HG03045 (cell line): ENCODE measurements around the gene NHLRC4.

Experiments used
- ATAC-seq: cut with Tn5 transposase; IDR thresholded peaks from one replicate; pipeline ENCODE4 v1.9.1; 2021; ENCODE audit warnings: mild to moderate bottlenecking, moderate library complexity; ENCODE audit not compliant: unreplicated experiment

Gene NHLRC4

GRCh38 chr16:552171-552570 is 14.6 kb upstream of the NHLRC4 start:
- ATAC-seq = no peak

DNA sequence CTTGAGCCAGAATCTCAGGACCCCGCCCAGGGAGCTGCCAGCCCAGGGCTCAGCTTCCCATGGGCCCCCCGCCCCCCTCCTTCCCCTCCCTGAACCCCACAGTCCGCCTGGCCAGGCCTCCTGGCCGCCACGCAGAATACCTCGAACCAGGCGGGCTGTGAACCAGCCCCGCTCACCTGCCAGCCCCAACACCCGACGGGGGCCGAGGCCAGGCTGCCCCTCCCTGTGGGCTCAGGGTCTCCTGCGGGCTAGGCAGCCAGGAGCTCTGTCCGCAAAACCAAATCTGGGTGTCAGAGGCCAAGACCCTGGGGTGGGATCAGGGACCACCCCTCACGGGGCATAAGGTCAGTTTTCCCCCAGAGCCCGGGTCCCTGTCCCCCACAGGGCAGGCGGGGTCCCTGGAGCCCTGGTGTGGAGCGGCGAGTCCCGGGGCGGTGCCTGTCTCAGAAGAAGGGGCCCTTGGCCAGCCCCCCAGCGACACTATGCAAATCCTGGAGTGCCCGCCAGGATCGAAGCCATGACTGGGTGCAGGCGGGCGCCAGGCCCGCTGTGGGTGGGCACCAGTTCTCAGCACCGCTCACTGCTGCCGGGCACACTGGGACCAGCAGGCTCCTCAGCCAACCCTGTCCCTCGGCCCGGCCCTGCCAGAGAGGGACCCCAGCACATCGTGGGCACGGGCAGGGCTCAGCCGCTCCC is 13.1 kb upstream of the NHLRC4 start:
- ATAC-seq = no peak

DNA sequence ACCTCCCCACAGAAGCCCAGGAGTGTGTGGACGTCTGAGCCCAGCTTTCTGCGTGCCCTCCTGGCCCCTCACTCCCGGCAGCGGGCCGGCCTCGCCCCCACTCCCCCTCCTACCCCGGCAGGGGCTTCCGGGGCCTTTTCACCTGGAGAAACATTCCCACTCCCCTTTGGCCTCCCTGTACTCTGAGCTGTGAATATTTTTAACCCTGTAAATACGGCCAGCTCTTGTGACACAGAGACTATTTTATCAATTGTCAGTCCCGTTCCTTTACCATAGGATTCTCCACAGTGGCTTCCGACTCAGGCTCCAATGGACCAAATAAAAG is 12.5 kb upstream of the NHLRC4 start:
- no peak for ATAC-seq

DNA sequence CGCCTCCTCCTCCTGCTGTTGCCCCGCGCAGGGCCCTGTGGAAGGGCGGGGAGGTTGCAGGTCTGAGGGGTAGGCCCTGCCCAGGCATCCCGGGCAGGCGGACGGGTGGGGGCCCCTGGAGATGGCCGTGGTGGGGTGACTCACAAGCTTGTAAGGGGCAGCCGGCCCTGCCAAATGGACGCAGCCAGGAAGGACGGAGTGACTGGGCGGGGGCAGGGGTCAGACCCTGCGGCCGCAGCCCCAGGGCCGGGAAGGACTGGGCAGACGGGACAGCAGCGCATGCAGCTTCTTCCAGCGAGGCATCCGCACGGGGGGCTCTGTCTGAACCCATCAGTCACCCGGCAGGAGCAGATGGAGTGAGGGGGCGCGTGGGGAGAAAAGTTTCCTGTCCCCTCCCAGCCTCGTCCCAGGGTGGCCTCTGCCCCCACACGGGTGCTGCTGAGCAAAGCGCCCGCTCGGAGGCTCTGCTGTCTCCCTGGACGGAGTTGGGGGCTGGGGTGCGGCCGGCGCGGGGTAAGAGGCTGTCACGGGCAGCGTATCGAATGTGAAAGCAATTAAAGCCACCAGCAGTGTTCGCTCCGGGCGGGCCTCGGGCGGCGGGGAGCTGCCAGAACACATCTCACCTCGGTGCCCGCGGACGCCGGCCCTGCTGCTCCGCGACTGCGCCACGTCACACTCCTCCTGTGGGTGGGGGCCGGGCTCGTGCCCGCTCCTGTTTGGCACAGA is 12.0 kb upstream of the NHLRC4 start:
- no peak for ATAC-seq

- no peak for ATAC-seq
Observed at GRCh38 chr16:555528-556473, 11.0 kb upstream of the NHLRC4 start.

DNA sequence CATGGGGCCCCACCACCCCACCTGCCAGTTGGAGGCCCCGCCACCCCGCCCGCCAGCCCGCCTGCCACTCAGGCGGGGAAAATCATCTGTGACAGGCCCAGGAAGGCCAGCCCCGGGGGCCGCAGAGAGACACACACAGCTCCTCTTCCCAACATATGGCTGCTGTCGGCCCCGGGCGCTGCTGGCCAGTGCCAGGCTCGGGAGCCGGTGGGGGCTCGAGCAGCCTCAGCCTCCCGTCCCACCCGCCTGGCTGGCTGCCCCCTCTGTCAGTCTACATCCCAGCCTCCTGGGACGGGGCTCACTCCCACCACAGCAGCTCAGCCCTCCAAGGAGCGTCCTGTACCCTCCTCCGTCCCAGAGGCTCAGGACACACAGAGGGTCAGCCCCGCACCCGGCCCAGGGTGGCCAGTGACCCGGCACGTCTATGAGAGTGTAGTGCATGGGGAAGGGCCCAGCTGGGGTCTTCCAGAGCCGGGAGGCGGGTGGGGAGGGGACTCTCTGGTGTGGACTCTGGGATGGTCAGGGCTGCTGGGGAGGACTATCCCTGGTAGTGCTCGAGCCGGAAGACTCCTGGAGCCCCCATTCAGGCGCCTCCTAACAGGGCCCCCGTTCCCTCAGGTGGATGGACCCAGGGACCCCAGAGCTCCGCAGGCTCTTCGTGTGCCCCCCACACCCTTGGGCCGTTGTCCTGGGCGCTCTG is 10.2 kb upstream of the NHLRC4 start:
- no peak for ATAC-seq

DNA sequence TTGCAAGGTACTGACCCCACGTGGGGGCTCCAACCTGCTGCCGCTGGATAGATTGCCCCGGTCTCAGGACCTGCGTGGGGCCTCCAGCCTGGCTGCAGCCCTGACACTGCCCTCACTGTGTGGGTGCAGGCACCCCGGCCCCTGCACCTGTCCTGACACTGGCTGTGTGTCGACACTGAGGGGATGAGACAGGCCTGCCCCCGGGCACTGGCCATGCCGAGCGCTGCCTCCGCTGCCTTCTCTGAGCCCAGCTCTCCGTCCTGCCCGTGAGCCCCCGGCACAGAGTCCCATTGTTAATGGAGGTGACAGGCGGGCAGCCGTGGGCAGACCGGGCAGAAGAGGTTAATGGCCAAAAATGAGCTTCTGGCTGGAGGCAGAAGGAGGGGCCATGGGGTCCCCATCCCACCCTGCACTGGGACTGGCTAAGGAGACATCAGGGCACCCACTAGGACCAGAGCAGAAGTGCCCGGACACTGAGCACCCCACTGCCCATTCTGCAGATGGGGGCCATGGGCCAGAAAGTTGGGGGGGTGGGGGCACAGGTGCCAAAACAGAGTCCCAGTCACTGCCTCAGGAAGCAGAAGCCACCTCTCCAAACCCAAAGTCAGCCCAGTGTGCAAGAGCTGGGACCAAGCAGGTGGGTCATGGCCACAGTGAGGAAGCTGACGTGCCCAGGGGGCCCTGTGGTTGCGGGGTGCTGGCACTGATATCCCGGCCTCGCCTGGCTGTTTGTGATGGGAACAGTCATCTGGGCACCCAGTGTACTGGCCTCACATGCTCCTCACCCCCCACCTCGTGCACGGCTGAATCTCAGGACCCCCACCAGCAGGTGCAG is 9.1 kb upstream of the NHLRC4 start:
- ATAC-seq = no peak

GRCh38 chr16:558298-559020 is 8.3 kb upstream of the NHLRC4 start:
- ATAC-seq = no peak

DNA sequence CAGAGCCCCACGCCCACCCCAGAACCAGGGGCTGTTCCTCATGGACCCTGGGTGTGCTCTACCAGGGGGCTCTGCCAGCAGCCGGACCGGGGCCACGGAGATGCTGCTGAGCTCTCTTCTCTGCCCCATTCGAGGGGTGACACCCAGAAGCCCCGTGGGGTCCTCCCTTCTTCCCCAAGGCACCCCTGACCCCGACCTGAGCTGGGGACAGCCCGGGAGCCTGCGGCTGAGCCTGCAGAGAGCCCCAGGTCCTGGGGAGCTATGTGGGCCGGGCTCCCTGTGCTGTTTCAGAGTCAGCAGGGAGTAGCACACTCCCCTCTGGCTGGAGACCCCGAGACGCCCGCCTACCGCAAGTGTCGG is 7.8 kb upstream of the NHLRC4 start:
- no peak for ATAC-seq

GRCh38 chr16:559411-560203 is 7.2 kb upstream of the NHLRC4 start:
- no peak for ATAC-seq

- no peak for ATAC-seq
Observed at GRCh38 chr16:560204-560700, 6.6 kb upstream of the NHLRC4 start, which contains the start of gene PRR35. PRR35 (plus strand) TSS chr16:560394; CDS start chr16:563295, 2,901 bp downstream.

GRCh38 chr16:560701-561412 is 5.9 kb upstream of the NHLRC4 start:
- ATAC-seq = no peak

DNA sequence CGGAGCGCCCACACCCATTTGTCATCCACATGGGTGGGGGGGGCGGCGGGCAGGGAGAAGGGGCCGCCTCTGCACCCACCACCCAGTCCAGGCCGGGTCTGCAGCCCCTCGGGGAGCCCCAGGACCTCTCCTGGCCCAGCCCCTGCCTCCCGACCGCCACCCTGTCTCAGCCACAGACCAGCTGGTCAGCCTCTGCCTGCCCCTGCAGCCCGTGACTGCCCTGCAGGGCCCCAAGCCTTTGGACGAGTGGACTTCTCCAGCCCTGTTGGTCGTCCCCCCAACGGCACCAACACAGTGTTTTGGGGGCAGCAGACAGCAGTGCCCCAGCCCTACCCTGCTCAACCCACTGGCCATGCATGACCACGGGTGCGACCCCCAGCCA is 5.4 kb upstream of the NHLRC4 start:
- no peak for ATAC-seq

DNA sequence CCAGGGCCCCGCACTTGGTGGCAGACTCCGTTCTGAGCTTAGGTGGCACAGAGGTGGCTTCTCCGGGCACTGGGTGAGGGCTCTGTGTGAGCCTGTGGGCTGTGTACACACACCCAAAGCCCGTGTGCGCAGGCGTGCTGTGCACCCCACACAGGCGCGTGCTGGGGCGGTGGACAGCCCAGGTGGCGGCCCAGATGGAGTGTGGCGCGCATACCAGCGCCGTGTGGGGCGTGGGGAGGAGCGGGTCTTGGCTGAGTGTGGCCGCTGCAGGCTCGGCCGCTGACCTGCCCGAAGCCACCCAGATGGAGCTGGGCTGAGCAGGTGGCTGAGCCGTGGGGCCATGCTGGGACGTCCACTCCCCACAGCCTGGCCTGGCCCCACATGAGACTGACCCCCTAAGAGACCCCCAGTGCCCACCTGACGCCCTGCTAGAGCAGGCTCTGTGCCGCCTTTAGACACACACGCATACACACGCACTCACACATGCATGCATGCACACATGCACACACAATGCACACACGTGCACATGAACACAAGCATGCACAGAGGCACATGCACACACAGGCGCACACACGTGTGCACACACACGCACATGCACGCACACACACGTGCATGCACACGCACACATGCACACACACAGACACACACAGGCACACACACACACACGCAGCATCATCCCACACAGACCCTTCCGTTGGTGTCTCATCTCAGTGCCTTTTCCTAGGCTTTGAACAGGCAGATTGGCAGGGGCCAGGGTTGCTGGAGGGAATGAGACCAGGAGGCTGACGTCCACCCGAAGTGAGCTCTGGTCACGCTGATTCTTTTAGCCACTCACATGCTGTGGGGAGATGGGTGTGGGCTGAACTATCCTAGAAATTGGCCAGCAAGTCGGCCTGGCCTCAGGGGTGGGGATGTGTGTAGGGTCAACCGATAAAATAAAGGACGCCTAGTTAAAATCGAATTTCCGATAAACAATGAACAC is 4.6 kb upstream of the NHLRC4 start:
- no peak for ATAC-seq

DNA sequence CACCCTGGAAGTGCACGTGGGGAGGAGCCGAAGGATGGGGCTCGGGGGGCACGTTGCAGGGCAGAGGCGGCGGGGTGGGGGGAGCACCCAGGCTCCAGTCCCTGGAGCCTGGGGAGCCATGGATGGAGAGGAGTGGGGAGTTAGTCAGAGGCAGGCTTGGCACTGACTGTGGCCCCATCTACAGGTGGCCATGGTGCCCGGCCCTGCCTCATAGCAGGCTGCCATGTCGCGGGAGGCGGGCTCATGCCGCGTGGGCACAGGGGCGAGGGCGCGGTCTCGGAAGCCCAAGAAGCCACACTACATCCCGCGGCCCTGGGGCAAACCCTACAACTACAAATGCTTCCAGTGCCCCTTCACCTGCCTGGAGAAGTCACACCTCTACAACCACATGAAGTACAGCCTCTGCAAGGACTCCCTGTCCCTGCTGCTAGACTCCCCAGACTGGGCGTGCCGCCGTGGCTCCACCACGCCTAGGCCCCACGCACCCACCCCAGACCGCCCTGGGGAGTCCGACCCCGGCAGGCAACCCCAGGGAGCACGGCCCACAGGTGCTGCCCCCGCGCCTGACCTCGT is 3.6 kb upstream of the NHLRC4 start:
- ATAC-seq = no peak

- ATAC-seq = no peak
Observed at GRCh38 chr16:564690-565418, 2.0 kb upstream of the NHLRC4 start.
